K562 (cell line): ENCODE data around the gene MYCT1. TPM values are rescaled to one million over a fixed set of nuclear protein-coding genes. Genes with fewer than 3 reads are reported as not detected.

Experiments
- ADNP ChIP-seq: fragments of 200-800 bp; sonication (Bioruptor generic); IDR thresholded peaks from 2 replicates; pipeline ENCODE4 v1.6.1; 2016; ENCODE audit warnings: missing genetic modification characterization, missing compliant biosample characterization
- ARHGAP35 ChIP-seq: fragments of 450-650 bp; IDR thresholded peaks from 2 replicates; pipeline ENCODE4 v1.6.1; 2018; ENCODE audit not compliant: partially characterized antibody
- CHD7 ChIP-seq: fragments of 200-600 bp; sonication (generic); IDR thresholded peaks from one replicate; pipeline ENCODE4 v1.6.1; 2012; ENCODE audit warnings: mild to moderate bottlenecking, low read depth, low read length, inconsistent platforms
- CLOCK ChIP-seq: fragments of 250-450 bp; sonication (Bioruptor Pico); IDR thresholded peaks from 2 replicates; pipeline ENCODE4 v1.4.0; 2020; ENCODE audit warnings: mild to moderate bottlenecking, moderate library complexity, borderline replicate concordance
- MEF2D ChIP-seq: conservative IDR thresholded peaks from 2 replicates; pipeline ENCODE4 v1.6.1; 2016; ENCODE audit warnings: low read depth, missing genetic modification characterization, missing compliant biosample characterization
- TARDBP ChIP-seq: fragments of 450-650 bp; IDR thresholded peaks from 2 replicates; pipeline ENCODE4 v1.6.1; 2016
- ZNF134 ChIP-seq: fragments of 250-450 bp; sonication (Bioruptor Pico); conservative IDR thresholded peaks from 2 replicates; pipeline ENCODE4 v1.4.0; 2020
- polyA plus RNA-seq, 8 experiments: library from polyadenylated mRNA; depleted of rRNA in 4 of 8; stranded (reverse) in 5 of 8; unstranded in 3 of 8; fragments of >200 nt; fragmentation: Nextera tagmentation in 2 of 8; fragmentation: Illumina TruSeq in 1 of 8; extraction: Ambion mirVana in 2 of 8; extraction: Trizol in 1 of 8; gene quantifications; 2 replicates each; pipeline versions ENCODE4 v1.2.1 to v1.2.3, GENCODE V29; 2011 to 2014; ENCODE audit warnings: inconsistent platforms in 1 of 8, missing spikeins in 1 of 8
- total RNA-seq, 7 experiments: library from RNA; depleted of rRNA in 6 of 7; stranded (reverse); fragments of >200 nt in 6 of 7; fragmentation: Illumina TruSeq in 2 of 7; extraction: Trizol in 2 of 7; gene quantifications; 2 replicates each; pipeline versions ENCODE4 v1.2.1 to v1.2.3, GENCODE V29; 2011 to 2021; ENCODE audit warnings: low replicate concordance in 1 of 7

Gene MYCT1
- total and polyA plus RNA-seq, 9 of the 15 experiments (the other 6 are each of a cell fraction or from before 2014, with no cell fraction given), result 0.04 to 0.28 (median 0.08) TPM; not detected in 2

- TF ChIP-seq CHD7 (no peak), ZNF134 (no peak), CLOCK (no peak), ARHGAP35 (no peak), MEF2D (tag) (no peak), TARDBP (no peak), ADNP (tag) (no peak)
Measured at GRCh38 chr6:152697634-152698033, at the start of gene MYCT1 (continued).
